HG02678 (cell line): ENCODE measurements around the gene NRIP3.
A peak's percentile ranks its signal among the peaks of the same experiment; 100 is the strongest.
"Not testable (repeated sequence)": the region's sequence is repeated elsewhere in the genome, so short reads cannot be mapped to it uniquely, and the experiment has no call there.

Experiments
- ATAC-seq: cut with Tn5 transposase; IDR thresholded peaks from one replicate; pipeline ENCODE4 v1.9.1; 2021; ENCODE audit warnings: mild to moderate bottlenecking, moderate library complexity; ENCODE audit not compliant: unreplicated experiment

NRIP3 gene

GRCh38 chr11:9016916-9017642 is 13.3 kb upstream of the NRIP3 start:
- ATAC-seq, result no peak

GRCh38 chr11:9015677-9016076 is 11.9 kb upstream of the NRIP3 start:
- ATAC-seq, result peak; percentile 77

- ATAC-seq, result no peak
These were observed 11.0 kb upstream of the NRIP3 start for GRCh38 chr11:9014826-9015225.

- no peak for ATAC-seq
These were observed 9.6 kb upstream of the NRIP3 start for GRCh38 chr11:9013373-9013772.

GRCh38 chr11:9009538-9009937 is 5.7 kb upstream of the NRIP3 start:
- not testable (repeated sequence) for ATAC-seq

- ATAC-seq, result no peak
These were observed 4.9 kb upstream of the NRIP3 start for GRCh38 chr11:9008661-9009060.

- ATAC-seq, result no peak
These were observed 4.3 kb upstream of the NRIP3 start for GRCh38 chr11:9008011-9008550.

GRCh38 chr11:9005087-9005486 is 1.3 kb upstream of the NRIP3 start:
- no peak for ATAC-seq

GRCh38 chr11:9004183-9004926 is 554 bp upstream of the NRIP3 start:
- ATAC-seq, result no peak

- ATAC-seq, result no peak
These were observed 755 bp downstream of the NRIP3 start for GRCh38 chr11:9002920-9003572.

- ATAC-seq, result no peak
These were observed 2.1 kb downstream of the NRIP3 start for GRCh38 chr11:9001736-9002135.

- no peak for ATAC-seq
These were observed 5.8 kb downstream of the NRIP3 start for GRCh38 chr11:8998017-8998416.

- no peak for ATAC-seq
These were observed 6.3 kb downstream of the NRIP3 start for GRCh38 chr11:8997451-8997850.

- ATAC-seq, result no peak
These were observed 14.3 kb downstream of the NRIP3 start for GRCh38 chr11:8989453-8989852.

GRCh38 chr11:8988329-8989234 is 15.2 kb downstream of the NRIP3 start:
- no peak for ATAC-seq

GRCh38 chr11:8987446-8987845 is 16.4 kb downstream of the NRIP3 start:
- no peak for ATAC-seq

- not testable (repeated sequence) for ATAC-seq
These were observed 17.0 kb downstream of the NRIP3 start for GRCh38 chr11:8986772-8987171.

GRCh38 chr11:8985462-8985861 is 18.3 kb downstream of the NRIP3 start:
- no peak for ATAC-seq

- no peak for ATAC-seq
These were observed 20.2 kb downstream of the NRIP3 start for GRCh38 chr11:8983552-8983951.

GRCh38 chr11:8980485-8980884 is 23.3 kb downstream of the NRIP3 start:
- ATAC-seq, result no peak

GRCh38 chr11:8979365-8979764 is 24.4 kb downstream of the NRIP3 start:
- not testable (repeated sequence) for ATAC-seq
